ENCODE data around the gene LGI2.

DNA sequence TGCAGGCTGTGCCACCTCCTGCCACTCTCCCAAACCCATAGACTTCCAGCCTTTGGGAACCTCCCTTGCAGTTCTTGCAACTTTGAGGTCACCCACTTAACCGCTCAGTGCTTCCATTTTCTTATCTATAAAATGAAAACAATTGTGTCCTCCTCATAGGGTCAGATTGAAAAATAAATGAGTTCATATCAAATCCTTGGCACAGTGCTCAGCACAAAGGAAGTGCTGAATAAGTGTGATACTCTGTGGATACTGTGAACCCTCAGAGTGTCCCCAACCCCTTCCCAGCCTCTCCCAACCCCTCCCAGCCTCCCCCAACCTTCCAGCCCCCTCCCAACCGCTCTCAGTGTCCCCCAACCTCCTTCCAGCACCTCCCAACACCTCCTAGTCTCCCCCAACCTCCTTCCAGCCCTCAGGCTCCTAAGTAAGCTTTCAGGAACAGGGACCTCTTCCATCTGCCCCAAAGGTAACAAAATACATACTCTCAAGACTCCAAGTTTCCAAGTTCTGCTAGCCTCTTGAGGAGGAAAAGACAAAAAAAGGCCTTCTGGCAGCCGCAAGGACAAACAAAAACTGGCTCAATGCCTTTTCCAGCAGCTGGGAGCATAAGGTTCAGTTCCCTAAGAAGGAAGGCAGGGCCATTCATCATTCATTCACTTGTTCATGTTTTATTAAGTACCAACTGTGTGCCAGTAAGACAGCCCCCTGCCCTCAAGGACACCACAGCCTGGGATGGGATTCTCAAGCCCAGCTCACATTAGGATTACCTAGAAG is 46.1 kb upstream of the LGI2 start:
- TF ChIP-seq, protein P1, sequence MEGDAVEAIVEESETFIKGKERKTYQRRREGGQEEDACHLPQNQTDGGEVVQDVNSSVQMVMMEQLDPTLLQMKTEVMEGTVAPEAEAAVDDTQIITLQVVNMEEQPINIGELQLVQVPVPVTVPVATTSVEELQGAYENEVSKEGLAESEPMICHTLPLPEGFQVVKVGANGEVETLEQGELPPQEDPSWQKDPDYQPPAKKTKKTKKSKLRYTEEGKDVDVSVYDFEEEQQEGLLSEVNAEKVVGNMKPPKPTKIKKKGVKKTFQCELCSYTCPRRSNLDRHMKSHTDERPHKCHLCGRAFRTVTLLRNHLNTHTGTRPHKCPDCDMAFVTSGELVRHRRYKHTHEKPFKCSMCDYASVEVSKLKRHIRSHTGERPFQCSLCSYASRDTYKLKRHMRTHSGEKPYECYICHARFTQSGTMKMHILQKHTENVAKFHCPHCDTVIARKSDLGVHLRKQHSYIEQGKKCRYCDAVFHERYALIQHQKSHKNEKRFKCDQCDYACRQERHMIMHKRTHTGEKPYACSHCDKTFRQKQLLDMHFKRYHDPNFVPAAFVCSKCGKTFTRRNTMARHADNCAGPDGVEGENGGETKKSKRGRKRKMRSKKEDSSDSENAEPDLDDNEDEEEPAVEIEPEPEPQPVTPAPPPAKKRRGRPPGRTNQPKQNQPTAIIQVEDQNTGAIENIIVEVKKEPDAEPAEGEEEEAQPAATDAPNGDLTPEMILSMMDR (IDR thresholded peaks at IDR 0.05; ENCODE audit: insufficient read depth, low read length, poor library complexity, severe bottlenecking), result no peak
- no peak for TF ChIP-seq EZH2phosphoT487 (conservative IDR thresholded peaks at IDR 0.05; ENCODE audit: low read length)

Measured in SU-DHL-6 (cell line).